ENCODE results near the gene LHFPL2.
"Not testable (repeated sequence)": the region's sequence is repeated elsewhere in the genome, so short reads cannot be mapped to it uniquely, and the experiment has no call there.

LHFPL2 gene

GRCh38 chr5:78648359-78649210, at the start of gene LHFPL2:
Gene LHFPL2, minus strand, starts transcription at chr5:78648772. Its CDS starts 138,559 bp downstream, at chr5:78510213.
- H3K36me3 Mint-ChIP-seq, result no peaks in the 10 kb centered on the region
- no peak within 1 kb of the TSS for H3K27ac Mint-ChIP-seq
- ATAC-seq, result peak; percentile 68

GRCh38 chr5:78696637-78697036, 48.1 kb upstream of the LHFPL2 start:
- no peak for DNase-seq (ENCODE audit: low spot score in 2 of 2)
- no peaks in the 10 kb centered on the region for H3K4me1 Mint-ChIP-seq
- H3K27ac Mint-ChIP-seq, result no peak overlapping the region
- no peak for ATAC-seq
- no peaks in the 10 kb centered on the region for H3K36me3 Mint-ChIP-seq
- H3K4me3 Mint-ChIP-seq, result no peak overlapping the region
- H3K9me3 Mint-ChIP-seq, result peaks cover 3% of the 10 kb centered on the region

More at GRCh38 chr5:78648359-78649210, at the start of gene LHFPL2:
- Mint-ChIP-seq H3K4me1 (peaks cover 15% of the 10 kb centered on the region), H3K9me3 (no peaks in the 10 kb centered on the region), H3K4me3 (peak within 1 kb of the TSS; percentile 61)
- DNase-seq (ENCODE audit: low spot score in 2 of 2), result peak; percentile 9 to 58

- not testable (repeated sequence) for H3K27ac Mint-ChIP-seq; H3K4me1 Mint-ChIP-seq; H3K36me3 Mint-ChIP-seq; H3K9me3 Mint-ChIP-seq; DNase-seq (ENCODE audit: low spot score in 2 of 2); ATAC-seq; H3K4me3 Mint-ChIP-seq
Observed at GRCh38 chr5:78696052-78696451, 47.5 kb upstream of the LHFPL2 start.

GRCh38 chr5:78693339-78693738, 44.8 kb upstream of the LHFPL2 start:
- H3K4me1 Mint-ChIP-seq, result no peaks in the 10 kb centered on the region
- peaks cover 3% of the 10 kb centered on the region for H3K9me3 Mint-ChIP-seq
- ATAC-seq, result no peak
- H3K36me3 Mint-ChIP-seq, result no peaks in the 10 kb centered on the region
- no peak for DNase-seq (ENCODE audit: low spot score in 2 of 2)
- H3K27ac Mint-ChIP-seq, result no peak overlapping the region
- H3K4me3 Mint-ChIP-seq, result no peak overlapping the region

GRCh38 chr5:78691084-78691960, 42.8 kb upstream of the LHFPL2 start:
- ATAC-seq, result no peak
- H3K4me3 Mint-ChIP-seq, result no peak overlapping the region
- DNase-seq (ENCODE audit: low spot score in 2 of 2), result no peak
- peaks cover 3% of the 10 kb centered on the region for H3K9me3 Mint-ChIP-seq
- no peaks in the 10 kb centered on the region for H3K36me3 Mint-ChIP-seq
- no peaks in the 10 kb centered on the region for H3K4me1 Mint-ChIP-seq
- no peak overlapping the region for H3K27ac Mint-ChIP-seq

GRCh38 chr5:78690253-78690972, 41.8 kb upstream of the LHFPL2 start:
- Mint-ChIP-seq H3K9me3 (peaks cover 3% of the 10 kb centered on the region), H3K4me1 (no peaks in the 10 kb centered on the region), H3K36me3 (no peaks in the 10 kb centered on the region), H3K4me3 (no peak overlapping the region), H3K27ac (no peak overlapping the region)
- DNase-seq (ENCODE audit: low spot score in 2 of 2) (no peak), ATAC-seq (no peak)

- Mint-ChIP-seq H3K9me3 (peaks cover 3% of the 10 kb centered on the region), H3K27ac (no peak overlapping the region), H3K36me3 (no peaks in the 10 kb centered on the region), H3K4me3 (no peak overlapping the region), H3K4me1 (no peaks in the 10 kb centered on the region)
- ATAC-seq (no peak), DNase-seq (ENCODE audit: low spot score in 2 of 2) (no peak)
Observed at GRCh38 chr5:78689540-78690252, 41.1 kb upstream of the LHFPL2 start.

- H3K9me3 Mint-ChIP-seq; ATAC-seq; H3K27ac Mint-ChIP-seq; H3K36me3 Mint-ChIP-seq; H3K4me1 Mint-ChIP-seq; H3K4me3 Mint-ChIP-seq; DNase-seq (ENCODE audit: low spot score in 2 of 2): not testable (repeated sequence)
Observed at GRCh38 chr5:78687514-78687913, 38.9 kb upstream of the LHFPL2 start.

GRCh38 chr5:78683905-78684304, 35.3 kb upstream of the LHFPL2 start:
- H3K4me1 Mint-ChIP-seq; DNase-seq (ENCODE audit: low spot score in 2 of 2); H3K9me3 Mint-ChIP-seq; H3K27ac Mint-ChIP-seq; H3K4me3 Mint-ChIP-seq; H3K36me3 Mint-ChIP-seq; ATAC-seq: not testable (repeated sequence)

- no peak for DNase-seq (ENCODE audit: low spot score in 2 of 2)
- Mint-ChIP-seq H3K4me1 (no peaks in the 10 kb centered on the region), H3K4me3 (no peak overlapping the region), H3K27ac (no peak overlapping the region), H3K36me3 (no peaks in the 10 kb centered on the region), H3K9me3 (no peaks in the 10 kb centered on the region)
- ATAC-seq, result no peak
Observed at GRCh38 chr5:78679905-78680304, 31.3 kb upstream of the LHFPL2 start.

GRCh38 chr5:78677777-78678668, 29.5 kb upstream of the LHFPL2 start:
- DNase-seq (ENCODE audit: low spot score in 2 of 2) (no peak), ATAC-seq (peak; percentile 83)
- Mint-ChIP-seq H3K4me3 (no peak overlapping the region), H3K27ac (no peak overlapping the region), H3K36me3 (no peaks in the 10 kb centered on the region), H3K9me3 (peaks cover 2% of the 10 kb centered on the region), H3K4me1 (no peaks in the 10 kb centered on the region)

- Mint-ChIP-seq H3K4me1 (no peaks in the 10 kb centered on the region), H3K9me3 (peaks cover 2% of the 10 kb centered on the region), H3K27ac (no peak overlapping the region), H3K36me3 (no peaks in the 10 kb centered on the region), H3K4me3 (no peak overlapping the region)
- no peak for DNase-seq (ENCODE audit: low spot score in 2 of 2)
- ATAC-seq, result no peak
Observed at GRCh38 chr5:78675956-78676730, 27.6 kb upstream of the LHFPL2 start.

GRCh38 chr5:78673827-78674226, 25.3 kb upstream of the LHFPL2 start:
- not testable (repeated sequence) for H3K4me1 Mint-ChIP-seq; DNase-seq (ENCODE audit: low spot score in 2 of 2); H3K36me3 Mint-ChIP-seq; ATAC-seq; H3K27ac Mint-ChIP-seq; H3K4me3 Mint-ChIP-seq; H3K9me3 Mint-ChIP-seq

Data from stimulated activated effector memory CD8-positive, alpha-beta T cell treated with anti-CD3 and anti-CD28 coated beads, Interleukin-12 subunit alpha, Interleukin-12 subunit beta, amount 100 ng/mL, for 72 hours (primary cell).